Stimulated activated CD8-positive, alpha-beta memory T cell treated with anti-CD3 and anti-CD28 coated beads, Interleukin-4, amount 100 ng/mL, for 1 hour (primary cell): ENCODE results near the gene RAB24.
"Not testable (repeated sequence)": the region's sequence is repeated elsewhere in the genome, so short reads cannot be mapped to it uniquely, and the experiment has no call there.

Source experiments
- DNase-seq, 2 donors: peaks; one replicate each; pipeline ENCODE4 v3.0.0-alpha.2; 2020; ENCODE audit warnings: low read depth in 2 of 2, low spot score in 1 of 2

RAB24 gene

GRCh38 chr5:177311723-177312648, 8.5 kb upstream of the RAB24 start, which contains the start of gene MXD3:
Gene MXD3, minus strand, starts transcription at chr5:177311898. Its CDS starts 68 bp downstream, at chr5:177311830.
- DNase-seq: peak; percentile 81 to 86

DNA sequence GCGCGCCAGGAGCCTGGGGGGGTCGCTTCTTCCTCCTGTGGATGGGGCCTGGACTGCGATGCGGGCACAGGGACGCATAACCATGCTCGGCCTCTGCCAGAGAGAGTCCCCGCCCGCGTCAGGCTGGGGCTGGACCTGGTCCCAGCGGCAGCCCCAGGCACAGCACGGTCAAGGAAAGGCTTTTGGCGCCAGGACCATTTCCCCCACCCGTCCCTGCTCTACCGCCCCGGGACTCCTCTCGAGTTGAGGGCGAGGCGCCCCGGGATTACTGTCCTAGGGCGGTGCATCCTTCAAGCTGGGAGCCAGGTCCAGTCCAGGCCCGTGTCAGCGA, 7.8 kb upstream of the RAB24 start:
- DNase-seq: no peak

GRCh38 chr5:177310757-177311391, 7.4 kb upstream of the RAB24 start:
- no peak for DNase-seq

GRCh38 chr5:177310332-177310731, 6.8 kb upstream of the RAB24 start:
- no peak for DNase-seq

- peak in 1 of 2 donors; percentile 43 for DNase-seq
Observed at GRCh38 chr5:177309351-177310191, 6.1 kb upstream of the RAB24 start.

DNA sequence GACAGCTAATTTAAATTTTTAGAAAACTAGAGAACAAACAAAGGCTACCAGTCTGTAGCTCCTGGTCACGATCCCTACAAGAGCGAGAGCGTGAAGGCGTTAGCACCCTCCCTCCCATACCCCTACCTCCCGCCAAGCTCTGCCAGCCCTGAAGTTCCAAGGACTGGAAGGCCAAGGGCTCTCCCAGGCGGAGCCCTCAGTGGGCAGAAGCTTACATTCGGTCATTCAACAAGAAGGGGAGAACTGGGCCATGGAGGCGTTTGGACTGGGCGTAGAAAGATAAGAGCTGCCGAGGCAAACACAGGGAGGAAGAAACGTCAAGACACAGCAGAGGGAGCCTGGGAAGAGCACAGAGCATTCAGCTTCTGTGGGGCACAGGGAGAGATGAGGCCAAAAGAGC, 5.2 kb upstream of the RAB24 start:
- DNase-seq: no peak

DNA sequence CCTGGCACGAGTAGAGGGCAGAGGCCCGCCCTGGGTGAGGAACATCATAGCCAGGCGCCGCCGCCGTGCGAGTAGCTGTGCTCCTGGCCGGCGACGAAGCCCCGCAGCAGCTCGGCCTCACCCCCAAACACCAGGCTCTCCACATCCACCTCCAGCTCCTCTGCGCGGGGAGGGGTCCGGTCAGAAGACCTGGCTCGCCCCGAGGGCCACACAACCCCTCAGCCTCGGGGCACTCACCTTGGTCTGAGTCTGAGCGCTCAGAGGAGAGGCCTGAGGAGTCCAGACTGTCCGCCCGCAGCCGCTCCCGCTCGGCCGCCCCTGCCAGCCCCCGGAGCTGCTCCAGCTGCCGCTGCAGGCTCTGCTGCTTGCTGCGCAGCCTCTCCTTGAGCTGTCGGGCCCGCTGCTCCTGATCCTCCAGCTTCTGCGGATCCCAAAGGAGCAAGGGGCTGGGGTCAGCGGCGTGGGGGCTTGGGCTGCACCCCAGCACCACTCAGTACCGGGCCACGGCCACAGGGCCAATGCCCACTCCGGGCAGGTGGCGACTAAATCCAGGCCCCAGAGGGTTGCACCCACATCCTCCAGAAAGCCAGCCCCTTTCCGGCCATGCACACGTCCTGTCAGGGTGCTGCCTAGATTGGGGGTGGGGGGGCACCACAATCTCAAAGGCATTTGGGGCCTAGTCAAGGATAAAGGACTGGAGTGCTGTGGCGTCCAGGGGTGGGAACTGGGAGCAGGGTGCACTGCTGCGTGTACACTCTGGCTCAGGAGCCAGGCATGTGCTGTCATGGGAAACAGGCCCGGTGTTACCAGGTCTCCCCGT, 4.2 kb upstream of the RAB24 start:
- DNase-seq: no peak

DNA sequence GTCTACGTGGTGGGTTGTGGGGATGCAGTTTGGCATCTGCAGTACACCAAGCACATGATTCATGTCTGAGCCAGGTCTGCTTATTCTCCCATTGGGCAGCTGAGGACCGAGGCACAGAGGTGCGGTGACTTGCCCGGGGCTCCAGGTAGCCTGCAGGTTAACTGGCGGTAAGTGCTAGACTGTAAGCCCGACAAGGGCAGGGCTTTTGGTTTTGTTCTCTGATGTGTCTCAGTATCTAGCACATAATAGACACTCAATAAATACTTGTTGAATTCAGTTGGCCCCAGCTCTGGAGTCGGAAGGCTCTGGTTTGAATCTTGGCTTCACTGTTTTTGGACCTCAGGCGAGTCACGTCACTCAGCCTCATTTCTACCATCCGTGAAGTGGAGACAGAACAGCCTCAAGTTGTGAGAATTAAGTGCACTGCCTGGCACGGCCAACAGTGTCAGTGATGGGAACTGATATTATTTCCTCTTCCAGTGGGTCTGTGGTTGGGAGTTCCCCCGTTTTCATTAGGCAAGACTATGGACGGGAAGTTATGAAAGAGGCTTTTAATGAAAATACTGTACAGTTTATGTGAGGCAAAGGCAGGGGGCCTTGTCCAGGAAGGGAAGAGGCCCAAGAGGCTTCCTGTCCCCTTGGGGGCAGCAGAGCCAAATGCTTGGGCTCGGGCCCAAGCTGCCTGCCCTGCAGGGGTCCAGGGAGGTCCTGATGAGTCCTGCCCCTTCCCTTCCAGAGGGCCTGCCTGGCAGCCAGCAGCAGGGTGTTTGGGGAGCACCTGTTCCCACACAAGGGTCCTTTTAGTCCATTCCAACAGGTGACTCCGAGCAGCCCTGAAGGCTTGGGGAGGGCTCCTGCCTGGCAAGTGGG, 3.4 kb upstream of the RAB24 start:
- DNase-seq: no peak

DNA sequence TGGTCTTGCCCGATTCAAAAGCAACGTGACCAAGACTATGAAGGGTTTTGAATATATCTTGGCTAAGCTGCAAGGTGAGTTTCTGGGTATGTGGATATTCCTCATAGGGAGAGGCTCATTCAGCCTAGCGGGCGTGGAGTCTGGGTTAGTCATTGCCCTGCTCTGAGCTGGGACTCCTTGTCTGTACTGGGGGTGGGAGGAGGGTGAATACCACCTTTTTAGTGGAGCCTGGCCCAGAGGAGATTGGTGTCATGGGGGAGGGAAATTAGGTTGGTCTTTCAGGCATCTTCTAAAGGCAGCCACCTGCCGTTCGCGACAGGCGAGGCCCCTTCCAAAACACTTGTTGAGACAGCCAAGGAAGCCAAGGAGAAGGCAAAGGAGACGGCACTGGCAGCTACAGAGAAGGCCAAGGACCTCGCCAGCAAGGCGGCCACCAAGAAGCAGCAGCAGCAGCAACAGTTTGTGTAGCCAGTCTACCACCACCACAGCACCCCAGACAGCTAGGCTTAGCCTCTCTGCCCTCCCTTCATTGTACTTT, 2.7 kb upstream of the RAB24 start:
- DNase-seq: not testable (repeated sequence)

DNA sequence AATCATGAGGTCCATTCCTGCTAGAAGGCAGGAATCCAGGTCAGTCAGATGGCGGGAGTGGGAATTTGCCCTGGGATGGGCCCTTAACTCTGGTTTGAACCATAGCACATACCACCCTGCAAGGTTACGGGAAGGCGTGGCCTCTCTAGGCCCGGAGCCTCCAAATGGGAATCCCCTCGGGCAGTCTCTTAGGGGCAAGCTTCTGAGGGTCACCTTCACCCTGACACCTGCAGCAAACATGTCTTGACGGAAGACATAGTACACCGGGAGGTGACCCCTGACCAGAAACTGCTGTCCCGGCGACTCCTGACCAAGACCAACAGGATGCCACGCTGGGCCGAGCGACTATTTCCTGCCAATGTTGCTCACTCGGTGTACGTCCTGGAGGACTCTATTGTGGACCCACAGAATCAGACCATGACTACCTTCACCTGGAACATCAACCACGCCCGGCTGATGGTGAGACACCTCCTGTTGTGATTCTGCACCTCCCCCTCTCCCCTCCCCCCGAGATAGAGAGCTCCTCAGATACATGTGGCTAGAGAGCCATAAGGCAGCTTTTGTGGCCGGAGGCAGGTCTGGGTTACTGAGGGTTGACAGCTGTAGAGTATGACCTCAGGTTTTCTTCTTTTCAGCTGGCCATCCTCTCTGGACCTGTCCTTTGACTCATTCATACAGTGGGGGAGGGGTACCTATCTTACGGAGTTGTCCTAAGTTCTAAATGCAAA, 1.0 kb upstream of the RAB24 start:
- no peak for DNase-seq

- DNase-seq: no peak
Observed at GRCh38 chr5:177303925-177304391, 439 bp upstream of the RAB24 start.

DNA sequence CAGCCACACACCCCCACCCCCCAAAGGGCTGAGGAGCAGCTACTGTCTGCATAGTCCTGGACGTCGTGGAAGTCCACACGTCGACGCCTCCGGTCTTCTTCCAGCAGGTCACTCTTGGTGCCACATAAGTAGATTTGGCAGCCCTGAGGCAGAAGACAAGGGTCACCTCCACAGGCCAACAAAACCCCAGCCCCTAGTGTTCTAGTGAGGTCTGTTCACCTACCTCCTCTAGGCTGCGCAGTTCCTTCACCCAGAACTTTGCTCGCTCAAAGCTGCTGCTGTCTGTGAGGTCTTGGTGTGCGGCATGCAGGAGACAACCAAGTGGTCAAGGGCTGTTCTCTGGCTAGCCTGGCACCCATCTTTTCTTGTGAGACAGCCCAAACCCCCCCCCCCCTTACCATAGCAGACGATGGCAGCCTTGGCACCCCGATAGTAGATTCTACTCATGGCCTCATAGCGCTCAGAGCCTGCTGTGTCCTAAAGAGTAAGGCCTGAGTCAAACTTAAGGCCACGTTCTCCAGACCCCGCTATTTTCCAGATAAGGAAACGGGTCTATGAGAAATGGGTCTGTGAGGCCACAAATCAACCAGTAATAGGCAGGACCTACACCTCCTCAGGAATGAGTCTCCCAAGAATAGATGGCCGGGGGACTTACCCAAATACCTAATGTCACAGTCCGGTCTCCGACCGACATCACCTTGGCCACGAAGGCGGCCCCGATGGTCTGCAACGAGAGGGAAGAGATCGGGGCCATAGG, 987 bp downstream of the RAB24 start:
- DNase-seq: no peak

DNA sequence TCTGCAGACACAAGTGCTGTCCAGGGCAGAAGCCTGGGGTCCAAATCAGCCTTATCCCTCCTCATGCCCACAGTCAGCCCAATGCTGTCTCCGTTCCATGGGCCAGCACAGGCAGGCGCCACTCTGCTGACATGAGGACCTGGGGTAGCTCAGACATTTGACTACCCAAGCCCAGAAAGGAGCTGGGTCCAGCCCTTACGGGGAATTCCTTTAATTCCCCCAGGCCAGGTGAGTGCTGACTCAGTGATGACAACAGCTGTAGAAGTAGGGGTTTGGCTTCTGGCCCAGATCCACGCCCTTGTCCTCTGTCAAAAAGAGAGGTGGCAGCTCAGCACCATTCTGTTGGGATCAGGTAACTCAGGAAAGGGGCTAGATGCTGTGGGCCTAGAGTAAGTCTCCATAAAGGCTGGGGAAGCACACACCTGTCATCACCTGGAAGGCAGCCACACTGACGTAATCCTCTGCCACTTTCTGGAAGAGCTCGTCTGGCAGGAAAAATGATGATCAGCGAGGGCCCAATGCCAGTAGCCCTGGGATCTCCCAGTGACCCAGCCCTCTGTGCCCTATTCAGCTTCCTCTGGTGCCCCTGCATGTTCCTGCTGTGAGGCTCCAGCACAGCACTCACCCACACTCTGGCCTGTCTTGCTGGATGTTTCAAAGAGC, 1.9 kb downstream of the RAB24 start:
- DNase-seq: no peak

- DNase-seq: no peak
Observed at GRCh38 chr5:177300951-177301350, 2.6 kb downstream of the RAB24 start.

DNA sequence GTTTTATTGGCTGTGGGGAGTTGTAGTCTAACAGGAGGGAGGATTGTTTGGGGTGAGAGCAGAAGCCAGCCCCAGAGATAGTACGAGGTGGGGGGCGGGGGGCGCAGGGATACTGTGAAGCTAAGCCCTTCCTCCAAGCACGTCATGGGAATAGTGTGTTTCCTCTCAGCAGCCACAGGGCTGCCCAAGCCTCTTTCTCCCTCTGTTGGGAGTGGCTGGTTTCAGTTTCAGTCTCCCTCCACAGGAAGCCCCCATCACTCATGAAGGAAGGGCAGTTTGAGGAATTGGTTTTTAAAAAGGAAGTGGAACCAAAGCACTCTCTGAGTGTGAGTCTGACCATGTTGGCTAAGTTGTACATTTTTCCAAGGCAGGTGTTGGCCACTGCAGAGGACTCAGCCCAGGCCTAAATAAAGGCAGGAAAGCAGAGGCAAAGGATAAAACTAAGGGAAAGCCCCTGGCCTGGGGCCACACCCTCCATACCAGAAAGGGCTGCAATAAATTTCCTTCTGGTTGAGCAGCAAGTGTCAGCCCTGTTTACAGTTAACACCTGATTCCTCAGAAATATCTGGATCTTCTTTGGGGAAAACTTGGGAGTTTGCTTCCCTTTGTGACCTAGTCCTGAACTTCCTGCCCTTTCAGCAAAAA, 3.2 kb downstream of the RAB24 start:
- peak in 1 of 2 donors; percentile 54 for DNase-seq

DNA sequence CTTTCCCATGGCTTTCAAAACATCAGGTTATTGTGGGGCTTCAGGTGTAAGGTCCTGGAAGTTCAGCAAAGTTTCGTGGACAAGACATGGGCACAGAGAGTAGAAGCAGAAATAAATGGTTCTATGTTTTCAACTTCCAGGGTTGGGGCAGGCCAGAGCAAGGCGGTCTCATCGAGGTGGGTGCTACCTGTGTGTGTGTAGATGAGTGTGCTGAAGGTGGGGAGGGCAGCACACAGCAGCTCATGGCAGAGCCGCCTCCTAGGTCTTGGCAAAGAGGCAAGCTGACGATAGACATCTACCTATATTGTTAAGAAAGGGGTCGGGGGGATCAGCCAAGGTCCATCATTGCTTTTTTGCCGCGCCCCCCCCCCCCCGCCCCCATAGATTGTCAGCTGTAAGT, 3.8 kb downstream of the RAB24 start:
- no peak for DNase-seq

GRCh38 chr5:177297922-177298321, 5.6 kb downstream of the RAB24 start:
- no peak for DNase-seq
